ENCODE data around the gene HSPA9. TPM values are rescaled to one million over a fixed set of nuclear protein-coding genes. Genes with fewer than 3 reads are reported as not detected.

Gene HSPA9
- total RNA-seq (2021; ENCODE audit: unreplicated experiment): 424 TPM
- 499 TPM for polyA plus RNA-seq (2012; ENCODE audit: insufficient read length)
- percentile 99 among the genes with signal in this experiment for Bru-seq, nascent RNA
- percentile 99 among the genes with signal in this experiment for BruChase-seq, experiment 1, labeled RNA remaining after a 2-hour chase
- percentile 100 among the genes with signal in this experiment for BruChase-seq, experiment 2, labeled RNA remaining after a 6-hour chase
- long read RNA-seq, full-length matches to known transcripts: 927 of 1,127 reads
- long read RNA-seq, partial matches to known transcripts: 74 of 1,127 reads
- long read RNA-seq, other reads (novel, unspliced or antisense): 126 of 1,127 reads

GRCh38 chr5:138575194-138576015 is at the start of gene HSPA9:
Gene HSPA9, minus strand, starts transcription at chr5:138575401. Its CDS starts 83 bp downstream, at chr5:138575318.
- ChIA-PET POLR2A (interaction anchor here (0.6 to 0.8 kb wide), 5 partner anchors 9 to 860 kb away, joined by 3 to 10 read pairs (median 6); partner anchors contain the start of gene MATR3), CTCF (interaction anchor here (0.6 kb wide), 1 partner anchor 25 kb away, joined by 3 read pairs; no protein-coding TSS in a partner anchor)
- Histone ChIP-seq H3K9me3 (ENCODE audit: control insufficient read depth, insufficient read depth, low read depth, low read length) (no peaks in the 10 kb centered on the region), H3K4me1 (ENCODE audit: control insufficient read depth, insufficient read depth, low read length) (peaks cover 12% of the 10 kb centered on the region), H3K27ac (ENCODE audit: low read length) (peak within 1 kb of the TSS; percentile 94), H3K36me3 (ENCODE audit: control insufficient read depth, insufficient read depth, low read length) (peaks cover 25% of the 10 kb centered on the region), H3K4me3 (ENCODE audit: low read depth in 2 of 2, low read length in 2 of 2) (peak within 1 kb of the TSS; percentile 64 to 93), H3K27me3 (ENCODE audit: control insufficient read depth, insufficient read depth, low read length) (no peaks in the 10 kb centered on the region)
- in situ Hi-C loops (cut with HindIII; ENCODE audit: low pct_unique_long_range_greater_than_20kb, low sequenced_read_pairs) (no loop called here), intact Hi-C loops (cut with micrococcal nuclease; ENCODE audit: unreplicated experiment) (no loop called here)
- DNase-seq (ENCODE audit: low read depth, low spot score) (peak; percentile 99), ATAC-seq (peak; percentile 93)
- BruUV-seq (replicated peaks): no TSS peak
- TF ChIP-seq TCF7L2 (IDR thresholded peaks at IDR 0.05; ENCODE audit: low read depth, low read length): peak; percentile 35; the same call in 1 of the 2 replicates
- no peak for TF ChIP-seq CTCF (IDR thresholded peaks at IDR 0.05)
- peak in 1 of 2 experiments; percentile 34; a peak in 1 of 4 replicates for TF ChIP-seq REST (IDR thresholded peaks at IDR 0.05; ENCODE audit: insufficient read depth in 1 of 2, low read depth in 2 of 2, low read length in 1 of 2)
- peak; percentile 96 for TF ChIP-seq SIN3A (IDR thresholded peaks at IDR 0.05; ENCODE audit: borderline replicate concordance, insufficient read depth, low read depth, low read length)
- TF ChIP-seq POLR2AphosphoS5 (IDR thresholded peaks at IDR 0.05; ENCODE audit: low read depth, low read length): peak; percentile 88

DNA sequence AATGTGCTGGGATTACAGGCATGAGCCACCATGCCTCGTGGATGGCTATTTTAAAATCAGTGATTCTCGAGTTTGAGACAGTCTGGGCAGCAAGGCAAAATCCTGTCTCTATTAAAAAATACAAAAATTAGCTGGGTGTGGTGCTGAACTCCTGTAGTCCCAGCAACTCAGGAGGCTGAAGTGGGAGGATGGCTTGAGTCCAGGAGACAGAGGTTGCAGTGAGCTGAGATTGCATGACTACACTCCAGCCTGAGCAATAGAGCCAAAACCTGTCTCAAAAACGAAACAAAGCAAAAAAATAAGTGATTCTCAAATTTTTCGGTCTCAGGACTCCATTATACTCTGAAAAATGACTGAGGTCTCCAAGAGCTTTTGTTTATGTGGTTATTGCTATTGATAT is 47.9 kb upstream of the HSPA9 start:
- no peaks in the 10 kb centered on the region for H3K9me3 ChIP-seq (ENCODE audit: control insufficient read depth, insufficient read depth, low read depth, low read length)
- no peak overlapping the region for H3K4me3 ChIP-seq (ENCODE audit: low read depth in 2 of 2, low read length in 2 of 2)
- CTCF ChIA-PET: no interaction called here
- H3K4me1 ChIP-seq (ENCODE audit: control insufficient read depth, insufficient read depth, low read length): no peaks in the 10 kb centered on the region
- intact Hi-C loops (cut with micrococcal nuclease; ENCODE audit: unreplicated experiment) (no loop called here), in situ Hi-C loops (cut with HindIII; ENCODE audit: low pct_unique_long_range_greater_than_20kb, low sequenced_read_pairs) (no loop called here)
- DNase-seq (ENCODE audit: low read depth, low spot score) (no peak), ATAC-seq (no peak)
- POLR2A ChIA-PET: interaction anchor here (0.7 kb wide), 1 partner anchor 646 kb away, joined by 4 read pairs; no protein-coding TSS in a partner anchor
- no peaks in the 10 kb centered on the region for H3K36me3 ChIP-seq (ENCODE audit: control insufficient read depth, insufficient read depth, low read length)
- no TSS peak for BruUV-seq (replicated peaks)
- H3K27ac ChIP-seq (ENCODE audit: low read length): no peak overlapping the region
- no peak for TF ChIP-seq POLR2AphosphoS5 (IDR thresholded peaks at IDR 0.05; ENCODE audit: low read depth, low read length)
- H3K27me3 ChIP-seq (ENCODE audit: control insufficient read depth, insufficient read depth, low read length): no peaks in the 10 kb centered on the region
